BLaER1 (cell line): ENCODE data around the gene APBB1IP.

Source experiments
- H3K27ac ChIP-seq: shearing (Covaris generic); formaldehyde crosslinking; 2 replicates; pipeline ENCODE4 v1.8.1; 2022
- H3K27me3 ChIP-seq: shearing (Covaris generic); formaldehyde crosslinking; 2 replicates; pipeline ENCODE4 v1.8.1; 2022
- H3K36me3 ChIP-seq: shearing (Covaris generic); formaldehyde crosslinking; 2 replicates; pipeline ENCODE4 v1.8.1; 2022
- H3K4me1 ChIP-seq: shearing (Covaris generic); formaldehyde crosslinking; 2 replicates; pipeline ENCODE4 v1.8.1; 2022
- H3K4me2 ChIP-seq: shearing (Covaris generic); formaldehyde crosslinking; 2 replicates; pipeline ENCODE4 v1.8.1; 2022
- H3K4me3 ChIP-seq: shearing (Covaris generic); formaldehyde crosslinking; 2 replicates; pipeline ENCODE4 v1.8.1; 2022
- H3K9ac ChIP-seq: shearing (Covaris generic); formaldehyde crosslinking; 2 replicates; pipeline ENCODE4 v1.8.1; 2022
- H3K9me3 ChIP-seq: shearing (Covaris generic); formaldehyde crosslinking; 2 replicates; pipeline ENCODE4 v1.8.1; 2022
- H4K20me1 ChIP-seq: shearing (Covaris generic); formaldehyde crosslinking; 2 replicates; pipeline ENCODE4 v1.8.1; 2022
- Cebpa-rat ChIP-seq: shearing (Covaris generic); IDR thresholded peaks from 2 replicates; pipeline ENCODE4 v1.8.1; 2022

APBB1IP gene

DNA sequence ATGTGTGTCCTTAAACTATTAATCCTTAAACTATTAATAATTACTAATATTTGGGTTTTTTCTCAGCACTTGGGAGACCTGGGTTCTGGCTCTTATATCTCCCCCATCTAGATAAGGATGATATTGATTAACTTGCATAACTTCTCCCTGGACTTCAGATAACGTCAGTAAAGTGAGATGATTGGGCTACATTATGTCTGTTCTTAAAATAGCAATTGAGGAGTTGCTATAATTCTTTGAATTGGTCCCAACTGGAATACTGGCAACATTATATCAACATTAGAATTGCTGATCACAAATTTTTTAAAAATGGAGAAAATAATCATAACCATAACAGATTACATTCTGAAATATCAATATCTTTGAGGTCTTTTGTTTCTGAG lies 1.9 kb downstream of the APBB1IP start:
- H3K4me3 ChIP-seq = peak overlapping the region; percentile 89
- no peaks in the 10 kb centered on the region for H3K27me3 ChIP-seq
- H3K9ac ChIP-seq = peak overlapping the region; percentile 100
- H3K27ac ChIP-seq = peak overlapping the region; percentile 100
- TF ChIP-seq Cebpa-rat = no peak
- H3K36me3 ChIP-seq = peaks cover 40% of the 10 kb centered on the region
- H3K4me1 ChIP-seq = peaks cover 59% of the 10 kb centered on the region
- peaks cover 10% of the 10 kb centered on the region; the same call in 1 of the 2 replicates for H4K20me1 ChIP-seq
- peaks cover 14% of the 10 kb centered on the region for H3K9me3 ChIP-seq
- H3K4me2 ChIP-seq = peak overlapping the region; percentile 99

DNA sequence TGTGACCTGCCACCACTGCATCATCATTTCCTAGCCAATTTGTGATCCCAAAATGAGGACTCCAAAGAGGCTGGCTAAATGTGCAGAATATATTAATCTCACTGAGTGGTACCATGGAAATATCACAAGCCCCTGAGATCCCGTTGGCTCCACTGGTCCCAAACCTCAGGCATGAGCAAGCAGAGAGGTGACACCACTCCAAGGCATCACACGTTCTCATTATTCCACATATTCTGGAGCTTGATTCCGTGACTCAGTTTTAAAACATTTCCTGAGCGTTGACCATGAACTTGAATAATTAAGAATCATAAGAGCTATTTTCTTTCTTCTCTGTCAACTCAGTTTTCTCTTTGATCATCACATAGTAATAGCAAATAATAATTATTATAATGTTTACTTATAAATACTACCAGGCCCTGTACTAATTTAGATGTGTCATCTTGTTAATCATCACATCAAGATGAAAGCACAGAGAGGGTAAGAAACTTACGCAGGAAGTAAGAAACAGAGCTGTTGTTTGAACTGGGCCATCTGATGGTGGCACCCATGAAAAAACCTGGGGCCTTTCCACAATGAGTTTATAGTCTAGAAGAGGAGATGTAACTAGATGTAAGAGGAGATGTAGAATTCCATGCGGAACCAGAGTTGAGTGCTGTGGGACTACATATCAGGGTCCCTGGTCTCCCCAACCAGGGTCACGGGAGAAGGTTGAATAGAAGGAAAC lies 3.5 kb downstream of the APBB1IP start:
- H3K27me3 ChIP-seq = no peaks in the 10 kb centered on the region
- peak overlapping the region; percentile 89 for H3K4me3 ChIP-seq
- peaks cover 59% of the 10 kb centered on the region for H3K4me1 ChIP-seq
- peak overlapping the region; percentile 99 for H3K4me2 ChIP-seq
- peak overlapping the region; percentile 100 for H3K27ac ChIP-seq
- no peak for TF ChIP-seq Cebpa-rat
- H4K20me1 ChIP-seq = peaks cover 18% of the 10 kb centered on the region
- peaks cover 54% of the 10 kb centered on the region for H3K36me3 ChIP-seq
- H3K9me3 ChIP-seq = peaks cover 14% of the 10 kb centered on the region
- peak overlapping the region; percentile 100 for H3K9ac ChIP-seq

DNA sequence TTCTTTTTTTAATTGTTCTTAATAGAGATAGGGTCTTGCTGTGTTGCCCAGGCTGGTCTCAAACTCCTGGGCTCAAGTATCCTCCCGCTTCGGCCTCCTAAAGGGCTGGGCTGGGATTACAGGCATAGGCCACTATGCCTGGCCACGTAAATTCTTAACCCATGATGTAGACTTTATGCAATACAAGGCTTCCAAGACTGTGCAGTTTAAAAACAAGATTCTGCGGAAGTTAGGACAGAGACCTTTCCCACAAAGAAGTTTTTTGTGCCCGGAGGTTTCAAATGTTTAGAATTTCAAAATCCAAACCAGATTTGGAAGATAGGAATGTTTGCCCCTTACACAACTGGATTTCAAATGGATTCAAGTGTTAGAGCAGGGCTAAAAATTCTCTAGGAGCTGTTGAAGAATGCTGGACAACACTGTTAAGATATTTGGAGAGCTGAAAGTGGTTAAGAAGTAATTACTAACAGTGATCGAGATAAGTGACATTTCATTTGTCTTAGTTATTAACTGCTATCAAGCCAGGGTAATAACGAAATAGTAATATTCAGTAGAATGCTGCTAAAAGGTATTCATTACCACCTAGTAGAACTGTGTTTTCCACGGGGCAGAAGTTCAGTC lies 7.4 kb downstream of the APBB1IP start:
- H3K9ac ChIP-seq = no peak overlapping the region
- H4K20me1 ChIP-seq = peaks cover 46% of the 10 kb centered on the region
- H3K4me2 ChIP-seq = peak overlapping the region; percentile 77
- H3K36me3 ChIP-seq = peaks cover 74% of the 10 kb centered on the region
- no peak overlapping the region for H3K4me3 ChIP-seq
- no peaks in the 10 kb centered on the region for H3K27me3 ChIP-seq
- peaks cover 87% of the 10 kb centered on the region for H3K4me1 ChIP-seq
- TF ChIP-seq Cebpa-rat = no peak
- peaks cover 14% of the 10 kb centered on the region for H3K9me3 ChIP-seq
- H3K27ac ChIP-seq = peak overlapping the region; percentile 79; the same call in 1 of the 2 replicates

DNA sequence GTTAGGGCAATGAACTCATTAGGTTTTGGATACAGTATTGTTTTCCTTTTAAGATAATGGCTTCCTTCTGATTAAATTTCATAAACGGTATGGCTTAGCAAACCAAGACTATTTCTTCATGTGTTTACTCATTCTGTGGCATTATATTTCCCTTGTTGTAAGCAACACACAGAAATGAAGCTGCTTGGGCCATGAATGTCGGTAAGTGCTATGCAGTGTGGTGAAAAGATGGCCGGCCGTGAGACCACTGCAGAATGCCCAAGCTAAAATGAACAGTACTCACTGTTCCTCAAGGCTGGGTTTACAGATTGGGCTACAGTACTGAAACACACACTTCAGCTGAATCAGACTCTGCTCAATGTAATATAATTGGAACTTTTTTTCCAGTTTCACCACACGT lies 8.1 kb downstream of the APBB1IP start:
- H3K9ac ChIP-seq = peak overlapping the region; percentile 12; the same call in 1 of the 2 replicates
- TF ChIP-seq Cebpa-rat = no peak
- peak overlapping the region; percentile 77 for H3K4me2 ChIP-seq

DNA sequence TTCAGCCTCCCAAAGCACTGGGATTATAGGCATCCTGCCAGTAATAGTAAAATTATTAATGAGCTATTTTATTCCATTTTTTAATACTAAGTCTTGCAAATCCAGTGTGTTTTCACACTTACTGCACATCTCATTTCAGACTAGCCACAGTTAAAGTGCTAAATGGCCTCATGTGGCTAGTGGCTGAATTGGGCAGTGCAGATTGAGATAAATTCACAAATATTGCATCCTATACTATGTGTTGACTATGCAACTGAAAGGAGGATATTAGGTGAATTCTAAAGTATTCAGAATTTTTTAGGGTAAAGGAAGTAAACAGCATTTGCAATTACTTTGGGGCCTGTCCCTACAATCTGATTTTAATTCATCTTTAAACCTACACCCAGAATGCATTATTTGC lies 10.2 kb downstream of the APBB1IP start:
- H3K4me1 ChIP-seq = peaks cover 84% of the 10 kb centered on the region
- H3K27ac ChIP-seq = peak overlapping the region; percentile 90
- peaks cover 18% of the 10 kb centered on the region for H3K9me3 ChIP-seq
- H3K4me2 ChIP-seq = peak overlapping the region; percentile 91
- H3K36me3 ChIP-seq = peaks cover 77% of the 10 kb centered on the region
- H4K20me1 ChIP-seq = peaks cover 73% of the 10 kb centered on the region
- TF ChIP-seq Cebpa-rat = no peak
- H3K9ac ChIP-seq = peak overlapping the region; percentile 71
- no peaks in the 10 kb centered on the region for H3K27me3 ChIP-seq
- peak overlapping the region; percentile 59 for H3K4me3 ChIP-seq

More for the DNA sequence above, 8.1 kb downstream of the APBB1IP start:
- Histone ChIP-seq H3K36me3 (peaks cover 76% of the 10 kb centered on the region), H4K20me1 (peaks cover 53% of the 10 kb centered on the region), H3K4me1 (peaks cover 94% of the 10 kb centered on the region), H3K27ac (peak overlapping the region; percentile 79), H3K27me3 (no peaks in the 10 kb centered on the region), H3K4me3 (no peak overlapping the region), H3K9me3 (peaks cover 14% of the 10 kb centered on the region)

DNA sequence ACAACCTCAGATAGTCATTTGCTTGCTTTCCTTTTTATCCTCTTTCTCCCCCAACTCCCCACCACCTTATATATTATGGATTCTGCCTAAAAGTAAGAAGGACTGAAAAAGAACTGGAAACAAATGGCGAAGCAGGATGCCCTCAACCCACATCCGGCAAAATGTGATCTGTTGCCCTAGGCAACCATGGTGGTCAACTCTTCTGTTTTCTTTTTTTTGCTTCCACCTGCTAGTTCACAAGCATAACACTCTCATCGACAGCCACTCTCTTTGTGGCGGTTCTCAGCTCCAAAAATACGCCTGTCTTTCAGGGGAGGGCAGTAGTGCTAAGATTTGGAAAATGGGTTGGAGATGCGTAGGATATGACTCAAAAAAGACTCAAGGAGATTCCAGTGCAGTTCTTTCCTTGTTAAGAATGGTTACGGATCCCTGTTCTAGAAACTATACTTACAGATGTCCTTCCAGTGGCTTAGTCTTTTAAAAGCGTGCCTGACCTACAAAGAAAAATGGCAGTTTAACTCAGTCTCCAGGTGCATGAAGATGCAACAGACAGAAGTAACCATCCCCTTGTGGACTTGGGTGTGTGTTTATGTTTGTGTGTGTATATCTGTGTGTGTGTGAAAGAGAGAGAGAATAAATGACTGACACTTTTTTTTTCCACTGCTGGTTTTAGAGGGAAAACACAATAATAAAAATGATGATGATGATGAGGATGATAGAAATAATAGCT lies 10.7 kb downstream of the APBB1IP start:
- Histone ChIP-seq H3K9ac (peak overlapping the region; percentile 71), H3K4me3 (peak overlapping the region; percentile 59), H3K9me3 (peaks cover 18% of the 10 kb centered on the region), H4K20me1 (peaks cover 75% of the 10 kb centered on the region), H3K36me3 (peaks cover 77% of the 10 kb centered on the region), H3K27ac (peak overlapping the region; percentile 90), H3K27me3 (no peaks in the 10 kb centered on the region), H3K4me1 (peaks cover 84% of the 10 kb centered on the region), H3K4me2 (peak overlapping the region; percentile 91)
- TF ChIP-seq Cebpa-rat = no peak

DNA sequence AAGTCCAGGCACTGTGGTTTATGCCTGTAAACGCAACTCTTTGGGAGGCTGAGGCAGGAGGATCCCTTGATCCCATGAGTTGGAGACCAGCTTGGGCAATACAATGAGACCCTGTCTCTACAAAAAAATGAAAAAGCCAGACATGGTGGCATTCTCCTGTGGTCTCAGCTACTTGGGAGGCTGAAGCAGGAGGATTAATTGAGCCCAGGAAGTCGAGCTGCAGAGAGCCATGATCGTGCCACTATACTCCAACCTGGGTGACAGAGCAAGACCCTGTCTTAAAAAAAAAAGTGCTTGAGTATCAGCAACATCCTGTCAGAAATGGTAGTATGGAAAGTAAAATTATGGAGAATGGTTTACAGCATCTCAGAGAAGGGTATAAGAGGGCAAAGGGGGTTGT lies 11.6 kb downstream of the APBB1IP start:
- no peak for TF ChIP-seq Cebpa-rat
- H3K27me3 ChIP-seq = no peaks in the 10 kb centered on the region
- H3K9me3 ChIP-seq = peaks cover 10% of the 10 kb centered on the region; the same call in 1 of the 2 replicates
- H3K9ac ChIP-seq = peak overlapping the region; percentile 71
- H3K27ac ChIP-seq = peak overlapping the region; percentile 90
- H3K4me2 ChIP-seq = peak overlapping the region; percentile 91
- H3K4me3 ChIP-seq = peak overlapping the region; percentile 12
- peaks cover 77% of the 10 kb centered on the region for H3K36me3 ChIP-seq
- peaks cover 77% of the 10 kb centered on the region for H4K20me1 ChIP-seq
- peaks cover 84% of the 10 kb centered on the region for H3K4me1 ChIP-seq

DNA sequence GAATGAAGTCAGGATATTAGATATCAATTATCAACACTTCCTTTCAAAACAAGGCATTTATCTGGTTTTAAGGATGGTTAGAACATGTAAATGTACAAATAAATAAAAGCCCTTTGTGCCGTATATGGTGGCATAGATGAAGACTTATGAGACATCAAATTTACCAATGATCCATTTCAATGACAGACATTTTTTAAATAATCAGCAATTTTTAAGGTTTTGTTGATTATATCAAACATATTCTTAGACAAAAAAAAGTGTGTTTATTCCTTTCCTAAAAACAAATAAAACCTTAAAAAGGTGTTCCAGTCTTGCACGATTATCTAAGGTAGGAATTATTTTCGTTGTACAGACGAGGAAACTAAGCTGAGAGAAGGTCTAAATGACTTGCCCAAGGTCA lies 13.8 kb downstream of the APBB1IP start:
- no peak overlapping the region for H3K4me3 ChIP-seq
- peaks cover 89% of the 10 kb centered on the region for H4K20me1 ChIP-seq
- TF ChIP-seq Cebpa-rat = no peak
- peaks cover 87% of the 10 kb centered on the region for H3K4me1 ChIP-seq
- H3K9me3 ChIP-seq = peaks cover 10% of the 10 kb centered on the region; the same call in 1 of the 2 replicates
- H3K36me3 ChIP-seq = peaks cover 80% of the 10 kb centered on the region
- no peaks in the 10 kb centered on the region for H3K27me3 ChIP-seq
- no peak overlapping the region for H3K9ac ChIP-seq
- 0 out of 2 replicates have a peak overlapping the region, but pooled peaks have one; percentile 90 for H3K27ac ChIP-seq
- no peak overlapping the region for H3K4me2 ChIP-seq

DNA sequence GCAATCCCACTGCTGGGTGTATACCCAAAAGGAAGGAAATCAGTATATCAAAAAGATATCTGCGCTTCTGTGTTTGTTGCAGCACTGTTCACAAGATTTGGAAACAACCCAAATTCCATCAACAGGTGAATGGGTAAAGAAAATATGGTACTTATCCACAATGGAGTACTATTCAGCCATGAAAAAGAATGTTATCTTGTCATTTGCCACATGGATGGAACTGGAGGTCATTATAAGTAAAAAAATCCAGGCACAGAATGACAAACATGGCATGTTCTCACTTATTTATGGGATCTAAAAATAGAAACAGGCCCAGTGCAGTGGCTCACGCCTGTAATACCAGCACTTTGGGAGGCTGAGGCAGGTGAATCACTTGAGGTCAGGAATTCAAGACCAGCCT lies 15.7 kb downstream of the APBB1IP start:
- Histone ChIP-seq H3K4me1 (peaks cover 77% of the 10 kb centered on the region), H3K9me3 (peaks cover 24% of the 10 kb centered on the region), H3K36me3 (peaks cover 94% of the 10 kb centered on the region), H4K20me1 (peaks cover 97% of the 10 kb centered on the region), H3K4me2 (no peak overlapping the region), H3K27me3 (no peaks in the 10 kb centered on the region), H3K4me3 (no peak overlapping the region), H3K27ac (no peak overlapping the region), H3K9ac (no peak overlapping the region)
- TF ChIP-seq Cebpa-rat = no peak
